Sigmoid colon (tissue), 7 donors: Measurements from ENCODE around the gene SIRT5. TPM values are rescaled to one million over a fixed set of nuclear protein-coding genes. Genes with fewer than 3 reads are reported as not detected.

Experiments used
- DNase-seq: peaks from one replicate; pipeline ENCODE4 v3.0.0-alpha.2; 2019
- H3K27ac ChIP-seq, 4 donors: fragments of 200-600 bp; sonication (generic); one replicate each; pipeline ENCODE4 v1.5.1; 2016 to 2019; ENCODE audit warnings: mild to moderate bottlenecking in 1 of 4
- H3K27me3 ChIP-seq, 3 donors: fragments of 200-600 bp; sonication (generic); one replicate each; pipeline ENCODE4 v1.5.1; 2019; ENCODE audit warnings: mild to moderate bottlenecking in 1 of 3
- H3K36me3 ChIP-seq, 4 donors: fragments of 200-600 bp; sonication (generic); one replicate each; pipeline ENCODE4 v1.5.1; 2016 to 2019
- H3K4me1 ChIP-seq, 4 donors: fragments of 200-600 bp; sonication (generic); one replicate each; pipeline ENCODE4 v1.5.1; 2017 to 2019
- H3K4me3 ChIP-seq, 4 donors: fragments of 200-600 bp; sonication (generic); one replicate each; pipeline ENCODE4 v1.5.1; 2017 to 2019; ENCODE audit warnings: mild to moderate bottlenecking in 2 of 4, moderate library complexity in 1 of 4
- H3K9me3 ChIP-seq, 4 donors: fragments of 200-600 bp in 3 of 4; sonication (generic) in 3 of 4; one replicate each; pipeline versions ENCODE4 v1.5.1 to v1.6.1; 2013 to 2019
- CTCF ChIP-seq, 4 experiments: fragments of 450-650 bp in 3 of 4; fragments of 200-600 bp in 1 of 4; IDR thresholded peaks; one replicate each; pipeline ENCODE4 v1.5.1; 2016 to 2019; ENCODE audit warnings: antibody characterized with exemption in 4 of 4, mild to moderate bottlenecking in 3 of 4, moderate library complexity in 2 of 4
- EP300 ChIP-seq, 4 donors: sonication (generic); formaldehyde crosslinking; IDR thresholded peaks; one replicate each; pipeline ENCODE4 v1.6.1; 2017; ENCODE audit warnings: antibody characterized with exemption in 4 of 4
- POLR2A ChIP-seq, 2 donors: fragments of 450-650 bp; IDR thresholded peaks; one replicate each; pipeline ENCODE4 v1.6.1; 2016; ENCODE audit warnings: antibody characterized with exemption in 2 of 2, mild to moderate bottlenecking in 2 of 2, moderate library complexity in 2 of 2
- POLR2AphosphoS5 ChIP-seq, 4 donors: sonication (generic); formaldehyde crosslinking; IDR thresholded peaks; one replicate each; pipeline ENCODE4 v1.6.1; 2017; ENCODE audit warnings: antibody characterized with exemption in 4 of 4
- WGBS, 2 donors: extraction: QIAGEN DNeasy Blood & Tissue Kit; methylation state at CpG; one replicate each; pipeline ENCODE4 v1.1.7; 2013; 5-methylcytosine and 5-hydroxymethylcytosine counted together
- intact Hi-C: fragments of 100-400 bp; cut with DNase I; formaldehyde crosslinking; loops from one replicate; pipeline ENCODE4 v1.15.1; 2023
- polyA plus RNA-seq, 3 donors: library from polyadenylated mRNA; stranded (reverse); fragments of 200-250 nt; gene quantifications; one replicate each; pipeline ENCODE4 v1.2.3, GENCODE V29; 2013
- total RNA-seq, 4 donors: library from RNA; depleted of rRNA; stranded (reverse); fragments of >200 nt; gene quantifications; one replicate each; pipeline ENCODE4 v1.1.0, GENCODE V29; 2016
- donor health status: healthy with polysubstance abuse.
- donor health status: Bipolar disorder and iron deficiency.
- donor health status: healthy.

Gene SIRT5
- total and polyA plus RNA-seq, 7 donors: 5.8 to 13.3 (median 8.4) TPM

GRCh38 chr6:13624871-13625288 is 50.5 kb downstream of the SIRT5 start:
- no peak for DNase-seq
- Histone ChIP-seq H3K9me3 (no peaks in the 10 kb centered on the region), H3K27ac (no peak overlapping the region), H3K4me1 (no peaks in the 10 kb centered on the region), H3K4me3 (no peak overlapping the region), H3K27me3 (no peaks in the 10 kb centered on the region), H3K36me3 (peaks cover 5 to 99% (median 30%) of the 10 kb centered on the region in 4 donors)
- intact Hi-C loops: no loop called here
- peak in 1 of 4 experiments; percentile 26 for TF ChIP-seq CTCF (IDR thresholded peaks at IDR 0.05)
- no peak for TF ChIP-seq POLR2AphosphoS5 (IDR thresholded peaks at IDR 0.05)
- WGBS, 2 donors: 77% methylated on average over 4 of the region's 4 CpGs

GRCh38 chr6:13629459-13630116 is 55.2 kb downstream of the SIRT5 start:
- H3K27ac ChIP-seq: no peak overlapping the region
- intact Hi-C loops: no loop called here
- DNase-seq: no peak
- no peak overlapping the region for H3K4me3 ChIP-seq
- no peaks in the 10 kb centered on the region for H3K27me3 ChIP-seq
- H3K9me3 ChIP-seq: no peaks in the 10 kb centered on the region
- 67 to 69% methylated on average over 4 of the region's 4 CpGs for WGBS, 2 donors
- TF ChIP-seq POLR2AphosphoS5 (IDR thresholded peaks at IDR 0.05): no peak
- TF ChIP-seq EP300 (IDR thresholded peaks at IDR 0.05): no peak
- no peak for TF ChIP-seq CTCF (IDR thresholded peaks at IDR 0.05)
- TF ChIP-seq POLR2A (IDR thresholded peaks at IDR 0.05): no peak
- peaks cover 0 to 96% (median 15%) of the 10 kb centered on the region in 4 donors for H3K36me3 ChIP-seq
- no peaks in the 10 kb centered on the region for H3K4me1 ChIP-seq

- intact Hi-C loops: no loop called here
- Histone ChIP-seq H3K9me3 (no peaks in the 10 kb centered on the region), H3K27me3 (no peaks in the 10 kb centered on the region), H3K4me3 (no peak overlapping the region), H3K36me3 (peaks cover 0 to 87% (median 8%) of the 10 kb centered on the region in 4 donors), H3K27ac (no peak overlapping the region), H3K4me1 (no peaks in the 10 kb centered on the region)
- WGBS, 2 donors: 85 to 90% methylated on average over 1 of the region's 1 CpG
- TF ChIP-seq EP300 (IDR thresholded peaks at IDR 0.05) (no peak), POLR2AphosphoS5 (IDR thresholded peaks at IDR 0.05) (no peak), CTCF (IDR thresholded peaks at IDR 0.05) (no peak), POLR2A (IDR thresholded peaks at IDR 0.05) (no peak)
- no peak for DNase-seq
These were observed 56.1 kb downstream of the SIRT5 start for GRCh38 chr6:13630499-13630898.

- no peak for DNase-seq
- Histone ChIP-seq H3K27ac (no peak overlapping the region), H3K4me1 (no peaks in the 10 kb centered on the region), H3K9me3 (no peaks in the 10 kb centered on the region), H3K27me3 (no peaks in the 10 kb centered on the region), H3K4me3 (no peak overlapping the region), H3K36me3 (peaks cover 4 to 85% (median 9%) of the 10 kb centered on the region in 4 donors)
- intact Hi-C loops: no loop called here
- 94 to 95% methylated on average over 2 of the region's 2 CpGs for WGBS, 2 donors
- TF ChIP-seq POLR2A (IDR thresholded peaks at IDR 0.05): no peak
- no peak for TF ChIP-seq EP300 (IDR thresholded peaks at IDR 0.05)
- TF ChIP-seq POLR2AphosphoS5 (IDR thresholded peaks at IDR 0.05): no peak
- no peak for TF ChIP-seq CTCF (IDR thresholded peaks at IDR 0.05)
These were observed 58.9 kb downstream of the SIRT5 start for GRCh38 chr6:13633343-13633742.
